Activated CD8-positive, alpha-beta T cell treated with anti-CD3 and anti-CD28 coated beads, Interleukin-2, amount 10 ng/mL, durations not matched to agents 7 days and 5 days (primary cell): ENCODE results near the gene MARCKSL1. TPM values are rescaled to one million over a fixed set of nuclear protein-coding genes. Genes with fewer than 3 reads are reported as not detected.

Source experiments
- ATAC-seq: fragments of 150-1000 bp; cut with Tn5 transposase; one replicate; pipeline ENCODE4 v1.10.0; 2021; ENCODE audit warnings: moderate library complexity
- CTCF ChIA-PET: fragments of 350-600 bp; sonication (Branson Sonifier 250); formaldehyde crosslinking; loops from one replicate; lab custom pipeline; 2021; ENCODE audit warnings: antibody characterized with exemption; lab: Charles Lee
- POLR2A ChIA-PET: fragments of 350-600 bp; sonication (Branson Sonifier 250); formaldehyde crosslinking; loops from one replicate; lab custom pipeline; 2021; ENCODE audit warnings: antibody characterized with exemption; lab: Charles Lee
- DNase-seq: peaks from one replicate; pipeline ENCODE4 v3.0.0-alpha.2; 2020
- H3K27ac Mint-ChIP-seq: one replicate; pipeline ENCODE4 v1.8.0; 2021; ENCODE audit warnings: mild to moderate bottlenecking, mixed read lengths
- H3K27me3 Mint-ChIP-seq: one replicate; pipeline ENCODE4 v1.8.0; 2021; ENCODE audit warnings: low read depth, mixed read lengths
- H3K36me3 Mint-ChIP-seq: one replicate; pipeline ENCODE4 v1.8.0; 2021; ENCODE audit warnings: low read depth, mixed read lengths
- H3K4me1 Mint-ChIP-seq: one replicate; pipeline ENCODE4 v1.8.0; 2021; ENCODE audit warnings: low read depth, mixed read lengths
- H3K4me3 Mint-ChIP-seq: one replicate; pipeline ENCODE4 v1.8.0; 2021; ENCODE audit warnings: mild to moderate bottlenecking, mixed read lengths
- H3K9me3 Mint-ChIP-seq: one replicate; pipeline ENCODE4 v1.8.0; 2022; ENCODE audit warnings: mixed read lengths; ENCODE audit not compliant: insufficient read depth
- total RNA-seq, 2 experiments: library from RNA; stranded (reverse); gene quantifications; one replicate each; pipeline ENCODE4 v1.2.3, GENCODE V29; 2021

Gene MARCKSL1
- total RNA-seq, 2 experiments from 2014 or later = 23.1 to 26.1 TPM

GRCh38 chr1:32338637-32339145 is 2.7 kb upstream of the MARCKSL1 start:
- Mint-ChIP-seq H3K9me3 (no peaks in the 10 kb centered on the region), H3K4me1 (peaks cover 49% of the 10 kb centered on the region), H3K27ac (no peak overlapping the region), H3K4me3 (no peak overlapping the region), H3K27me3 (peaks cover 3% of the 10 kb centered on the region), H3K36me3 (peaks cover 6% of the 10 kb centered on the region)
- ATAC-seq = no peak
- ChIA-PET CTCF (no interaction called here), POLR2A (no interaction called here)
- DNase-seq = no peak

GRCh38 chr1:32337855-32338636 is 2.0 kb upstream of the MARCKSL1 start:
- DNase-seq (peak; percentile 55), ATAC-seq (no peak)
- H3K27me3 Mint-ChIP-seq = peaks cover 3% of the 10 kb centered on the region
- H3K36me3 Mint-ChIP-seq = peaks cover 10% of the 10 kb centered on the region
- peaks cover 48% of the 10 kb centered on the region for H3K4me1 Mint-ChIP-seq
- no peaks in the 10 kb centered on the region for H3K9me3 Mint-ChIP-seq
- ChIA-PET CTCF (interaction anchor here (2.6 to 3.4 kb wide), 3 partner anchors 14 to 89 kb away, joined by 10 to 21 read pairs (median 16); partner anchors contain the start of gene LCK), POLR2A (interaction anchor here (3.0 kb wide), 1 partner anchor 89 kb away, joined by 14 read pairs; no protein-coding TSS in a partner anchor)
- H3K4me3 Mint-ChIP-seq = no peak overlapping the region
- H3K27ac Mint-ChIP-seq = no peak overlapping the region

- peaks cover 3% of the 10 kb centered on the region for H3K27me3 Mint-ChIP-seq
- ATAC-seq (peak; percentile 19), DNase-seq (peak; percentile 60)
- H3K36me3 Mint-ChIP-seq = peaks cover 18% of the 10 kb centered on the region
- peaks cover 42% of the 10 kb centered on the region for H3K4me1 Mint-ChIP-seq
- no peaks in the 10 kb centered on the region for H3K9me3 Mint-ChIP-seq
- H3K4me3 Mint-ChIP-seq = peak overlapping the region; percentile 22
- POLR2A ChIA-PET = interaction anchor here (0.5 to 3.0 kb wide), 11 partner anchors 8 to 292 kb away, joined by 3 to 15 read pairs (median 7); partner anchors contain the start of genes BSDC1 and TMEM39B
- no peak overlapping the region for H3K27ac Mint-ChIP-seq
- CTCF ChIA-PET = interaction anchor here (1.2 to 3.4 kb wide), 6 partner anchors 15 to 88 kb away, joined by 3 to 21 read pairs (median 8); partner anchors contain the start of gene LCK
Observed at GRCh38 chr1:32336963-32337675, 1.1 kb upstream of the MARCKSL1 start.

- CTCF ChIA-PET = interaction anchor here (1.1 to 3.4 kb wide), 10 partner anchors 8 to 87 kb away, joined by 3 to 21 read pairs (median 8); partner anchors contain the start of genes BSDC1 and LCK
- Mint-ChIP-seq H3K27ac (no peak overlapping the region), H3K9me3 (no peaks in the 10 kb centered on the region), H3K27me3 (peaks cover 3% of the 10 kb centered on the region), H3K4me3 (no peak overlapping the region), H3K36me3 (peaks cover 24% of the 10 kb centered on the region), H3K4me1 (peaks cover 40% of the 10 kb centered on the region)
- ATAC-seq = no peak
- POLR2A ChIA-PET = interaction anchor here (0.5 to 3.0 kb wide), 19 partner anchors 9 to 645 kb away, joined by 3 to 15 read pairs (median 4); partner anchors contain the start of genes BSDC1, HDAC1, IQCC and TMEM39B
- DNase-seq = no peak
Observed at GRCh38 chr1:32336591-32336932, 529 bp upstream of the MARCKSL1 start.

GRCh38 chr1:32335535-32335789 is 571 bp downstream of the MARCKSL1 start:
- peaks cover 3% of the 10 kb centered on the region for H3K27me3 Mint-ChIP-seq
- peaks cover 40% of the 10 kb centered on the region for H3K4me1 Mint-ChIP-seq
- POLR2A ChIA-PET = interaction anchor here (0.6 to 3.0 kb wide), 15 partner anchors 8 to 130 kb away, joined by 3 to 15 read pairs (median 6); partner anchors contain the start of genes BSDC1, EIF3I, HDAC1 and IQCC
- peaks cover 35% of the 10 kb centered on the region for H3K36me3 Mint-ChIP-seq
- CTCF ChIA-PET = interaction anchor here (1.1 to 3.4 kb wide), 8 partner anchors 9 to 120 kb away, joined by 4 to 21 read pairs (median 8); partner anchors contain the start of genes BSDC1 and LCK
- no peak overlapping the region for H3K27ac Mint-ChIP-seq
- H3K4me3 Mint-ChIP-seq = peak overlapping the region; percentile 81
- no peak for DNase-seq
- no peaks in the 10 kb centered on the region for H3K9me3 Mint-ChIP-seq
- ATAC-seq = peak; percentile 29

GRCh38 chr1:32334864-32335534 is 1.0 kb downstream of the MARCKSL1 start:
- Mint-ChIP-seq H3K9me3 (no peaks in the 10 kb centered on the region), H3K27ac (peak overlapping the region; percentile 53), H3K27me3 (peaks cover 3% of the 10 kb centered on the region), H3K36me3 (peaks cover 38% of the 10 kb centered on the region), H3K4me3 (peak overlapping the region; percentile 81), H3K4me1 (peaks cover 40% of the 10 kb centered on the region)
- ChIA-PET POLR2A (interaction anchor here (1.0 to 3.0 kb wide), 9 partner anchors 10 to 129 kb away, joined by 3 to 14 read pairs (median 7); partner anchors contain the start of genes EIF3I, HDAC1, IQCC and TMEM234), CTCF (interaction anchor here (1.0 to 3.4 kb wide), 8 partner anchors 10 to 119 kb away, joined by 4 to 21 read pairs (median 8); partner anchors contain the start of genes BSDC1 and LCK)
- peak; percentile 54 for ATAC-seq
- peak; percentile 64 for DNase-seq

GRCh38 chr1:32334274-32334861 is 1.7 kb downstream of the MARCKSL1 start:
- peaks cover 39% of the 10 kb centered on the region for H3K4me1 Mint-ChIP-seq
- peaks cover 42% of the 10 kb centered on the region for H3K36me3 Mint-ChIP-seq
- no peaks in the 10 kb centered on the region for H3K9me3 Mint-ChIP-seq
- no peak for ATAC-seq
- CTCF ChIA-PET = interaction anchor here (0.7 to 1.0 kb wide), 2 partner anchors 38 to 119 kb away, joined by 3 to 4 read pairs; no protein-coding TSS in a partner anchor
- peak overlapping the region; percentile 81 for H3K4me3 Mint-ChIP-seq
- H3K27me3 Mint-ChIP-seq = peaks cover 3% of the 10 kb centered on the region
- POLR2A ChIA-PET = interaction anchor here (0.6 to 1.0 kb wide), 2 partner anchors 42 to 82 kb away, joined by 3 to 4 read pairs; no protein-coding TSS in a partner anchor
- peak overlapping the region; percentile 53 for H3K27ac Mint-ChIP-seq
- no peak for DNase-seq

GRCh38 chr1:32333251-32333963 is 2.6 kb downstream of the MARCKSL1 start:
- Mint-ChIP-seq H3K27me3 (no peaks in the 10 kb centered on the region), H3K4me3 (peak overlapping the region; percentile 3), H3K36me3 (peaks cover 52% of the 10 kb centered on the region), H3K4me1 (peaks cover 34% of the 10 kb centered on the region), H3K9me3 (no peaks in the 10 kb centered on the region), H3K27ac (peak overlapping the region; percentile 44)
- ATAC-seq = no peak
- ChIA-PET CTCF (interaction anchor here (0.6 to 1.7 kb wide), 5 partner anchors 9 to 312 kb away, joined by 3 to 7 read pairs (median 3); no protein-coding TSS in a partner anchor), POLR2A (interaction anchor here (1.0 to 1.3 kb wide), 4 partner anchors 10 to 123 kb away, joined by 3 to 4 read pairs (median 4); no protein-coding TSS in a partner anchor)
- no peak for DNase-seq

GRCh38 chr1:32332290-32333079 is 3.5 kb downstream of the MARCKSL1 start:
- H3K27ac Mint-ChIP-seq = no peak overlapping the region

More at GRCh38 chr1:32332290-32333079, 3.5 kb downstream of the MARCKSL1 start:
- H3K36me3 Mint-ChIP-seq = peaks cover 61% of the 10 kb centered on the region
- H3K4me1 Mint-ChIP-seq = peaks cover 26% of the 10 kb centered on the region
- DNase-seq = no peak
- no peaks in the 10 kb centered on the region for H3K9me3 Mint-ChIP-seq
- ChIA-PET CTCF (interaction anchor here (0.6 to 1.7 kb wide), 5 partner anchors 27 to 311 kb away, joined by 3 to 7 read pairs (median 3); no protein-coding TSS in a partner anchor), POLR2A (interaction anchor here (1.0 to 2.2 kb wide), 5 partner anchors 9 to 122 kb away, joined by 3 to 6 read pairs (median 4); no protein-coding TSS in a partner anchor)
- no peaks in the 10 kb centered on the region for H3K27me3 Mint-ChIP-seq
- H3K4me3 Mint-ChIP-seq = no peak overlapping the region
- no peak for ATAC-seq
